ENCODE results near the gene WDR81.
"Not testable (repeated sequence)": the region's sequence is repeated elsewhere in the genome, so short reads cannot be mapped to it uniquely, and the experiment has no call there.

Gene WDR81

DNA sequence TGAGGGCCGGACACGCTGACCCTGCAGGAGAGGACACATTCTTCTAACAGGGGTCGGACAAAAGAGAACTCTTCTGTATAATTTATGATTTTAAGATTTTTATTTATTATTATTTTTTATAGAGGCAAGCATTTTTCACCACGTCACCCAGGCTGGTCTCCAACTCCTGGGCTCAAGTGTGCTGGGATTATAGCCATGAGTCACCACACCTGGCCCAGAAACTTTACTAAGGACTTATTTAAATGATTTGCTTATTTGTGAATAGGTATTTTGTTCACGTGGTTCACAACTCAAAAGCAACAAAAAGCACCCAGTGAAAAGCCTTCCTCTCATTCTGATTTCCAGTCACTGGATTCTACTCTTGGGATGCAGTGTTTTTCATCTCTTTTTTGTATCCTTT, 35.0 kb downstream of the WDR81 start:
- ChIA-PET POLR2A (no interaction called here), CTCF (no interaction called here)
- TF ChIP-seq ZNF384 (IDR thresholded peaks at IDR 0.05) (no peak), CTBP1 (IDR thresholded peaks at IDR 0.05; ENCODE audit: borderline replicate concordance) (no peak)
- no peak for DNase-seq (ENCODE audit: extremely low spot score)

DNA sequence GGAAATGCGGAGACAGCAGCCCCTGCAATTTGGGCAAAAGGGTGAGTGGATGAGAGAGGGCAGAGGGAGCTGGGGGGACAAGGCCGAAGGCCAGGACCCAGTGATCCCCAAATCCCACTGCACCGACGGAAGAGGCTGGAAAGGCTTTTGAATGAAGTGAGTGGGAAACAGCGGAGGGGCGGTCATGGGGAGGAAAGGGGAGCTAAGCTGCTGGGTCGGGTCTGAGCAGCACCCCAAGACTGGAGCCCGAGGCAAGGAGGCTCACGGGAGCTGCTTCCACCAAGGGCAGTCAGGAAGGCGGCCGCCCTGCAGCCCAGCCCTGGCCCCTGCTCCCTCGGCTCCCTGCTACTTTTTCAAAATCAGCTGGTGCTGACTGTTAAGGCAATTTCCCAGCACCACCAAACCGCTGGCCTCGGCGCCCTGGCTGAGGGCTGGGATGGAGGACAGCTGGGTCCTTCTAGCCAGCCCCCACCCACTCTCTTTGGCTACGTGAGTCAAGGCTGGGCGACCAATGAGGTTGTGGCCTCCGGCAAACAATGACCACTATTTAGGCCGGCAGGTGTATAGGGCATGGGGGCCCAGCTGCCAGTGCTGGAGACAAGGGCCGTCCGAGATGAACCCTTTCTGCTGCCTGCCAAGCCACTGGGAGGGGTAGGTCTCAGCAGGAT, 37.9 kb downstream of the WDR81 start:
- TF ChIP-seq L3MBTL2 (conservative IDR thresholded peaks at IDR 0.05) (no peak), ELF4 (IDR thresholded peaks at IDR 0.05) (no peak), FOXA1 (IDR thresholded peaks at IDR 0.05) (no peak)
- TF ChIP-seq, protein P1, sequence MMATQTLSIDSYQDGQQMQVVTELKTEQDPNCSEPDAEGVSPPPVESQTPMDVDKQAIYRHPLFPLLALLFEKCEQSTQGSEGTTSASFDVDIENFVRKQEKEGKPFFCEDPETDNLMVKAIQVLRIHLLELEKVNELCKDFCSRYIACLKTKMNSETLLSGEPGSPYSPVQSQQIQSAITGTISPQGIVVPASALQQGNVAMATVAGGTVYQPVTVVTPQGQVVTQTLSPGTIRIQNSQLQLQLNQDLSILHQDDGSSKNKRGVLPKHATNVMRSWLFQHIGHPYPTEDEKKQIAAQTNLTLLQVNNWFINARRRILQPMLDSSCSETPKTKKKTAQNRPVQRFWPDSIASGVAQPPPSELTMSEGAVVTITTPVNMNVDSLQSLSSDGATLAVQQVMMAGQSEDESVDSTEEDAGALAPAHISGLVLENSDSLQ (IDR thresholded peaks at IDR 0.05) = no peak
- POLR2A ChIA-PET = interaction anchor here (1.0 to 2.4 kb wide), 11 partner anchors 8 to 195 kb away, joined by 3 to 14 read pairs (median 4); partner anchors contain the start of genes RPA1 and SMYD4
- CTCF ChIA-PET = interaction anchor here (0.7 to 2.2 kb wide), 5 partner anchors 9 to 49 kb away, joined by 3 to 7 read pairs (median 3); no protein-coding TSS in a partner anchor
- DNase-seq (ENCODE audit: extremely low spot score) = no peak

DNA sequence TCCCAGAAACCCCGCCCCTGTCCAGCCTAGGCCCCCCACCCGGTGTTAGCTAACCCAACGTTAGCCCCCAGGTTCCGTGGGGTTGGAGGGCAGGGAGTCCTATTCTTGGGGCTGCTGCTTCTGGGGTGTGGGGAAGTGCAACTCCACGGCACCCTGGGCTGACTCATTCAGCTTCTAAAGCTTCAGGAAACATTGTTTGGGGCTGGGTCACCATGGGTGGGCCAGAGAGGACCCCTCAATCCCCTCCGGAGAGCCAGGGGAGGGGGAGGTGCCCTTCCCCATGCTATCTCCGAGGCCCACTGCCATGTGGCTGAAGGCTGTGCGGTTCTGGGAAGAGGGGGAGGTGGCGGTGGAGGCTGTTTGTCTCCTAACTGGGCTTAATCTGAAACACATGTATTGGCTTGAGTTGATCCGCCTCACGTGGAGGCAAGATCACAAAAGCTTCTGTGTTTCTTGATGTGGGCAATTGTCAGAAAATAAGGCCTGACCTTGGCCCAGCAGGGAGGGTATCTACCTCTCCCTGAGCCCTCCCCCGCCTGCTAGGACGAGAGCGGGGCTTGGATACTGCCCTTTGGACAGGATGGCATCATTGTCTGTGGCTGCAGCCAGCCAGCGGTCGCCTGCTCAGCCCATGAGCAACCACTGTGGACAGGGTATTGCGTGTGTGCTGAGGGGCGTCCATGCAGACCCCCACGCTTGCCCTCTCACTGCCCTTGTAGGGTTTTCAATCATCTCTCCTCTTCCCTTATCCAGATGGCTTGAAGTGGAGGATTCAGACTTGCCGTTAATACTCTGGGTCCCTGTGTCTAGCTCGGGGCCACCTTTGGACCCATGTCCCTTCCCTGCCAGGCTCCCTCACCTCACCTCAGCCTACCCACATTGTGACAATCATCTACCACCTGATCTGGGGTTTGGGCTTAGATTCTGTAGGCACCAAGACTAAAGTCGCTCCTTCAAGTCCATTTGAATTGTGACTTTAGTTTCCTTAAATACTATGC, 38.7 kb downstream of the WDR81 start:
- POLR2A ChIA-PET = interaction anchor here (1.5 to 2.4 kb wide), 4 partner anchors 10 to 47 kb away, joined by 4 to 14 read pairs (median 8); no protein-coding TSS in a partner anchor
- CTCF ChIA-PET = interaction anchor here (0.9 to 2.2 kb wide), 4 partner anchors 10 to 50 kb away, joined by 3 to 7 read pairs (median 3); no protein-coding TSS in a partner anchor
- no peak for TF ChIP-seq ARNT (IDR thresholded peaks at IDR 0.05)
- TF ChIP-seq FOXM1 (IDR thresholded peaks at IDR 0.05; ENCODE audit: borderline replicate concordance) = no peak
- no peak for TF ChIP-seq SUZ12 (IDR thresholded peaks at IDR 0.05)
- TF ChIP-seq, protein P1 (IDR thresholded peaks at IDR 0.05) = no peak
- no peak for TF ChIP-seq SP1 (IDR thresholded peaks at IDR 0.05)
- TF ChIP-seq HDGF (IDR thresholded peaks at IDR 0.05; ENCODE audit: borderline replicate concordance) = no peak
- TF ChIP-seq TARDBP (IDR thresholded peaks at IDR 0.05) = no peak
- TF ChIP-seq FOXA1 (IDR thresholded peaks at IDR 0.05) = no peak
- no peak for TF ChIP-seq LEF1 (IDR thresholded peaks at IDR 0.05; ENCODE audit: borderline replicate concordance)
- no peak for TF ChIP-seq FOXK2 (IDR thresholded peaks at IDR 0.05)
- no peak for TF ChIP-seq ELF4 (IDR thresholded peaks at IDR 0.05)
- no peak for TF ChIP-seq CTBP1 (IDR thresholded peaks at IDR 0.05; ENCODE audit: borderline replicate concordance)
- TF ChIP-seq NFRKB (IDR thresholded peaks at IDR 0.05) = no peak
- TF ChIP-seq ZNF384 (IDR thresholded peaks at IDR 0.05) = no peak
- TF ChIP-seq L3MBTL2 (conservative IDR thresholded peaks at IDR 0.05) = no peak
- TF ChIP-seq BHLHE40 (IDR thresholded peaks at IDR 0.05; ENCODE audit: borderline replicate concordance) = no peak
- no peak for DNase-seq (ENCODE audit: extremely low spot score)

DNA sequence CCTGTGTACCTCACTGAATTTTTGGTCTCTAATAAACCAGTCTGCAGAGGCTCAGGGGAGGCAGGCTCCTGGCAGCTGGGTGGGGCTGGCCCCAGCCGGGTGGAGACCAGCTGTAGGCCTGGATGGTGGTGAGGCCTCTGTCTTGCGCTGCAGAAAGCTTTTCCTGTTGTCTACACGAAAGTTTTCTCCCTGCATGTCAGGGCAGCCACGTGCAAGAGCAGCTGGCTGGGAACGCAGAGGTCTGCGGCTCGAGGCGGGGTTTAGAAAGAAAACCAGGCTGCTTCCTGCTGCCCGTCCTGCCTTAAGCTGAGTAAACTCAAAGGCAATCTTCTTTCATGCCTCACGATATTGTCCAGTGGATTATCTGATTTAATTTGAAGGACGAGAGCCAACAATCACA, 39.8 kb downstream of the WDR81 start:
- POLR2A ChIA-PET = no interaction called here
- TF ChIP-seq ARNT (IDR thresholded peaks at IDR 0.05) (no peak), TARDBP (IDR thresholded peaks at IDR 0.05) (no peak), FOXA1 (IDR thresholded peaks at IDR 0.05) (no peak), NFRKB (IDR thresholded peaks at IDR 0.05) (no peak), BHLHE40 (IDR thresholded peaks at IDR 0.05; ENCODE audit: borderline replicate concordance) (no peak)
- DNase-seq (ENCODE audit: extremely low spot score) = no peak
- CTCF ChIA-PET = interaction anchor here (0.6 kb wide), 1 partner anchor 105 kb away, joined by 5 read pairs; no protein-coding TSS in a partner anchor

DNA sequence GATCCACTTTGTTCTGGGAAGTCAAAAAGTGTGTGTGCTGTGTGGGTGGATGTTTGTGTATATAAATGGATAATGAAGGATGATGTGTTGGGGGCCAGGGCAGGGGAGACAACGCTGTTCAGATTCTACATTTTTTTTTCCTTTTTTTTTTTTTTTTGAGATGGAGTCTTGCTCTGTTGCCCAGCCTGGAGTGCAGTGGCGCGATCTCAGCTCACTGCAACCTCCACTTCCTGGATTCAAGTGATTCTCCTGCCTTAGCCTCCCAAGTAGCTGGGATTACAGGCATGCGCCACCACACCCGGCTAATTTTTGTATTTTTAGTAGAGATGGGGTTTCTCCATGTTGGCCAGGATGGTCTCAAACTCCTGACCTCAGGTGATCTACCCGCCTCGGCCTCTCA, 40.2 kb downstream of the WDR81 start:
- CTCF ChIA-PET = interaction anchor here (0.6 kb wide), 1 partner anchor 105 kb away, joined by 5 read pairs; no protein-coding TSS in a partner anchor
- DNase-seq (ENCODE audit: extremely low spot score); POLR2A ChIA-PET: not testable (repeated sequence)

DNA sequence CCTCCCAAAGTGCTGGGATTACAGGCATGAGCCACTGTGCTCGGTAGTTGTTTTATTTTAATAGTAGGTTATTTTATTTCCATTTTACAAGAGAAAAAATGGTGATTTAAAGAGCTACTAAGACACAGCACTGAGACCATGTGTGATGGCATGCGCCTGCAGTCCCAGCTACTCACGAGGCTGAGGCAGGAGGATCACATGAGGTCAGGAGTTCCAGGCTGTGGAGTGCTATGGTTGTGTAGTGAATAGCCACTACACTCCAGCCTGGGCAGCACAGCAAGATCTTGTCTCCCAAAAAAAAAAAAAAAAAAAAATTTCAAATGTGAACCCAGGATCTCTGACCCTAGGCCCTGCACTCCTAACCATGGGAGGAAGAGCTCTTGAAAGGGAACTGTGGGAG, 41.1 kb downstream of the WDR81 start:
- ChIA-PET CTCF (no interaction called here), POLR2A (interaction anchor here (0.9 kb wide), 1 partner anchor 49 kb away, joined by 3 read pairs; no protein-coding TSS in a partner anchor)
- DNase-seq (ENCODE audit: extremely low spot score) = no peak
- TF ChIP-seq ARNT (IDR thresholded peaks at IDR 0.05) (no peak), BHLHE40 (IDR thresholded peaks at IDR 0.05; ENCODE audit: borderline replicate concordance) (no peak), L3MBTL2 (conservative IDR thresholded peaks at IDR 0.05) (no peak), FOXA1 (IDR thresholded peaks at IDR 0.05) (no peak), ELF4 (IDR thresholded peaks at IDR 0.05) (no peak), ZNF384 (IDR thresholded peaks at IDR 0.05) (0 out of 2 replicates have a peak, but pooled peaks have one; percentile 10)
